ENCODE measurements around the gene SPOCK1.

GRCh38 chr5:137134920-137135532 is 364.1 kb downstream of the SPOCK1 start:
- TF ChIP-seq CTCF (conservative IDR thresholded peaks at IDR 0.05 in 1 of 2, IDR thresholded peaks at IDR 0.05 in 1 of 2; ENCODE audit: extremely low read depth in 1 of 2, insufficient read depth in 1 of 2, low read depth in 1 of 2, low read length in 2 of 2), result no peak
- no peak for TF ChIP-seq EZH2 (IDR thresholded peaks at IDR 0.05; ENCODE audit: borderline replicate concordance, low read length)
